Muscle of arm (tissue), 12 donors: Measurements from ENCODE around the gene CPT1C. TPM values are rescaled to one million over a fixed set of nuclear protein-coding genes. Genes with fewer than 3 reads are reported as not detected.
A peak's percentile ranks its signal among the peaks of the same experiment; 100 is the strongest.

Experiments
- DNase-seq: peaks from one replicate; pipeline ENCODE4 v3.0.0-alpha.2; 2013
- polyA plus RNA-seq, 12 donors: library from polyadenylated mRNA; unstranded; fragments of 120-200 nt; gene quantifications; one replicate each; pipeline ENCODE4 v1.2.1, GENCODE V29; 2013; ENCODE audit not compliant: insufficient read length in 12 of 12

Gene CPT1C
- polyA plus RNA-seq, 12 donors: 5.6 to 14.2 (median 9.9) TPM; not detected in 2

DNA sequence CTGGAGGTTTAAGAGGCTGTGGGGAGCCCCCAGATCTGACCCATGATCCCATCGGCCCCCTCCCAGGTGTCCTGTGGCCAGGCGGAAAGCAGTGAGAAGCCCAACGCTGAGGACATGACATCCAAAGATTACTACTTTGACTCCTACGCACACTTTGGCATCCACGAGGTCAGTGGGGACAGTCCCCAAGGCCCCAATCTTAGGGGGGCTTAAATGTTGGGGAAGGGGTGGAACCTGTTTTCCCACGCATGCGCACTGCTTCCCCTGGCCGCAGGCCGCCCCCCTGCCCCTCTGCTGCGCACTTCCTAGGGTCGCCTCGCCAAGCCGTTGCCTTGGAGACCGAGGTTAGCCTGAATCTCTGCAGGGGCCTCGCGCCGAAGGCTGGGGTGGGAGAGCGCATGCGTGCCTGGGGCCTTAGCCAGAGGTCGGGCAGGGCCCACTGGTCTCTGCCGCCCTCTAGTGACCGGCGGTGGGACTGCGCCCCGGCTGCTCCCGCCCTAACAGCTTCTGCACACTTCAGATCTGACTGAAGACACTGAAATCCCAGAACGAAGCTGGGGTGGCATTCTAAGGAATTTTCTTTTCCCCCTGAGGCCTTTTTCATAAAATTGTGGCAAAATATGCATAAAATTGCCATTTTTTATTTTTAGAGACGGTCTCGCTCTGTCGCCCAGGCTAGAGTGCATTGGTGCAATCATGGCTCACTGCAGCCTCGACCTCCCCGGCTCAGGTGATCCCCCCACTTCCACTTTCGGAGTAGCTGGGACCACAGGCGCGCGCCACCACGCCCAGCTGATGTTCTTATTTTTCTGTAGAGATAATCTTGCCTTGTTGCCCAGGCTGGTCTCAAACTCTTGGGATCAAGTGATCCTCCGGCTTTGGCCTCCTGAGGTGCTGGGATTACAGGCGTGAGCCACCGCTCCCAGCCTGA is 10.2 kb upstream of the CPT1C start:
- peak; percentile 96 for DNase-seq

DNA sequence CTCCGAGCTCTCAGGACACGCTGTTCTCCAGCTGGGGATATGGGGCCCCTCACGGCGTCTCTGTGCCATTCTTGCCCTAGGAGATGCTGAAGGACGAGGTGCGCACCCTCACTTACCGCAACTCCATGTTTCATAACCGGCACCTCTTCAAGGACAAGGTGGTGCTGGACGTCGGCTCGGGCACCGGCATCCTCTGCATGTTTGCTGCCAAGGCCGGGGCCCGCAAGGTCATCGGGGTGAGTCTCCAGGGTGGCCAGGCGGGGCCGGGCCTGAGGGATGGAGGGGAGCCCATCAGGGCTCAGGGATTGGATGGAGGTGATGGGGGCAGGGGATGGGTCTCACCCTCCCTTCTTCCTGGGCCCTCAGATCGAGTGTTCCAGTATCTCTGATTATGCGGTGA is 9.1 kb upstream of the CPT1C start:
- DNase-seq: no peak

DNA sequence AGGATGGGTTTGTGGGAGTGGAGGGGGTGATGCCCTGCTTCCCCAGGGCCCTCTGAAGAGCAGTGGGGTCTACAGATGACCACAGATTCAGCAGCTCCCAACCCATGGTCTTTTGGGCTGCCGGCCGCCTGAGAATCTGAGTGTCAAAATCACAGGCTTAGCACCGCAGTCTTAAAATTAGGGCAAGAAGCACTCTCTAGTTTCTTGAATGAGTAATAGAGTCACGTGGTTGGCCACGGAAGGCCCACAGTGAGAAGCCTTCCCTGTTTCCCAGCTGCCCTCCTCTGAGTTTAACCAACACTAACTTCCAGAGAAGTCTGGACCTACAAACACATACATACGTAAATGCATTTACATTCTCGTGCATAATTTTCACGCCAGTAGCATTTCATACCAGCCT is 8.6 kb upstream of the CPT1C start:
- DNase-seq: no peak

DNA sequence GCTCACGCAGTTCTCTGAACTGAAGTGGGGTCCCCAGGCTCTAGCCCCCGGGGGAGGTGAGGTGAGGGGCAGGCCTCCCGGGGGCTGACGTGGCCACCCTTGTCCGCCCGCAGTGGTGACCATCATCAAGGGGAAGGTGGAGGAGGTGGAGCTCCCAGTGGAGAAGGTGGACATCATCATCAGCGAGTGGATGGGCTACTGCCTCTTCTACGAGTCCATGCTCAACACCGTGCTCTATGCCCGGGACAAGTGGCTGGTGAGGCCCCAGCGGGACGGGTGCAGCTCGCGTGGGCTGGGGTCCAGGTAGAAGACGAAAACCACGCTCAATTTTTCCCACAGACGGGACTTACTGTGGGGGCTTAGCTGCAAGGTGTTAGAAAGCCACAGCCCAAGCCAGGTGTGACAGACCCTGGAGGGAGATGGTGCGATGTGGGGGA is 7.1 kb upstream of the CPT1C start:
- DNase-seq: no peak

DNA sequence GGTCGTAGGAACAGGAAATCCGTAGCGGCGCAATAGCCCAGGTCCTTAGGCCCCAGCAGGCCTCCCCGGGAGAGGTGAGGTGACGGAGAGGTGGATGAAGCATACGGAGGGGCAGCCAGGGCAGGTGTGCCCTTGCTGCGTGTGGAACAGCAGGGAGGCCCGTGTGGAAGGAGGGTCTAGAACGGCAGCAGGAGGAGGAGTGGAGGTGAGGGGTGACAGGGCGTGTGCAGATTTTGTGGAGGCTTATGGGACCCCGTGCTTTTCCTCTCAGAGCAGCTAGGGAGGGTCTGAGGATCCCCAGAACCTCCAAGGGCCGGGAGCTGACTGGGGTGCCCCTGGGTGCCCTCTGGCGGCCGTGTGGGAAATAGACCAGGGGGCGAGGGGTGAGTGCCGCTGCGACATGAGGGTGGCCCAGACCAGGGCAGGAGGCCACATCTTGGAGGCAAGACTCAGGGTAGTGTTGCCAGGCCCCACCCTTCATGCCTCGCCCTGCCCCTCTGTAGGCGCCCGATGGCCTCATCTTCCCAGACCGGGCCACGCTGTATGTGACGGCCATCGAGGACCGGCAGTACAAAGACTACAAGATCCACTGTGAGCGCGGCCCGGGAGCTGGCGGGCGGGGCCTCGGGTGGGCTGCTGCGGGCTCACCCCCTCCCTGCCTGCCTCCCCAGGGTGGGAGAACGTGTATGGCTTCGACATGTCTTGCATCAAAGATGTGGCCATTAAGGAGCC is 6.5 kb upstream of the CPT1C start:
- no peak for DNase-seq

DNA sequence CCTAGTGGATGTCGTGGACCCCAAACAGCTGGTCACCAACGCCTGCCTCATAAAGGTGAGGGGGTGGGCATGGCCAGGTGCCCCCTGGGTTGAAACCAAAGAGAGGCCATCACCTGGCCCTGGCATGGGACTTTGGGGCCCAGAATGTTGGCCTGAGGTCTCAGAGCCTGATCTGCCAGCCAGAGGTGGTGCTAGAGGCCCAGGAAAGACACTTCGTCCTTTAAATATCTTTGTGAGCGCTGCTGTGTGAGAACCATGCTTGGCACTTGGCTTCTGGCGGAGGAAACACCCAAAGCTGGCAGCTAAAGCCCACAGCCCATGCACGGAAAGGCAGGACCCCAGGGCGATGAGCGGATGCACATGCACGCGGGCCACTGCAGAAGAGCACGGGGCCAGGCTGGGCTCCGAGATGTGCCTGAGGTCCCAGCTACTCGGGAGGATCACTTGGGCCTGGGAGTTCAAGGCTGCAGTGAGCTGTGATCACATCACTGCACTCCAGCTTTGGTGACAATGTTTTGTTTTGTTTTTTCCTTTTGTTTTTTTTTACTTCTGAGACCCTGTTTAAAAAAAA is 5.8 kb upstream of the CPT1C start:
- DNase-seq: no peak

DNA sequence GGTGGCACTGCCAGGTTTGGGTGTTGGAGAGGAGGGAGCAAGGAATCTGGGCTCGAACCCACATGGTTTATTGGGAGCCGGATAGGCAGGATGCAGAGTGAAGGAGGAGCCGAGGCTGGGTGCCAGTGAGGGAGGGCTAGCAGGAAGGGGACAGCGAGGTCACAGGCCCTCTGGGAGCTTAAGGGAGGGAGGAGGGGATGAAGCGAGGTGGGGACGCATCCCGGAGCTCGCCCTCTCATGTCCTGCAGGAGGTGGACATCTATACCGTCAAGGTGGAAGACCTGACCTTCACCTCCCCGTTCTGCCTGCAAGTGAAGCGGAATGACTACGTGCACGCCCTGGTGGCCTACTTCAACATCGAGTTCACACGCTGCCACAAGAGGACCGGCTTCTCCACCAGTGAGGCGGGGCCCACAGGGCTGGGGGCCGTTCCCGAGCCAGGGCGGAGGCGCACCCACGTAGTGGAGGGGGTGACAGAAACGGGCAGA is 5.0 kb upstream of the CPT1C start:
- DNase-seq: no peak

DNA sequence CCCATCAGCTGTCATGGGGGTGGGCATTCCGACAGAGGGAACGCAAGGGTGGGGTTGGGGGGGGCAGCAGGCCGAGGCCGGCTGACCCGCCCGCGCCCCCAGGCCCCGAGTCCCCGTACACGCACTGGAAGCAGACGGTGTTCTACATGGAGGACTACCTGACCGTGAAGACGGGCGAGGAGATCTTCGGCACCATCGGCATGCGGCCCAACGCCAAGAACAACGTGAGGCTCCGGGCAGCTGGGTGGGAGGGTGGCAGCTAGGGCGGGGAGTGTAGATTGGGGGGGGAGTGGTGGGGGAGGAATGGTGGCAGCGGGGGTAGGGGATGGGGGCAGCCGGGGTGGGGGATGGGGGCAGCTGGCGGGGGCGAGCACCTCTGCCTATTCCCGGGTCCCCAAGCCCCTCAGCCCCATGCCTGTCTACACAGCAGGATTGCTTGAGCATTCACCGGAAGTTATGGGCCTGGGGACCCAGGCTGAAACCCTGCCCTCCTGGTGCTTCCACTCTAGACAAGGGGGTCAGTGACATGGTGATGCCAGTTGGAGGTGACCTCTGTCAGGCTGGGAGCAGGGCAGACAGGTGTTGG is 4.3 kb upstream of the CPT1C start:
- DNase-seq: no peak

DNA sequence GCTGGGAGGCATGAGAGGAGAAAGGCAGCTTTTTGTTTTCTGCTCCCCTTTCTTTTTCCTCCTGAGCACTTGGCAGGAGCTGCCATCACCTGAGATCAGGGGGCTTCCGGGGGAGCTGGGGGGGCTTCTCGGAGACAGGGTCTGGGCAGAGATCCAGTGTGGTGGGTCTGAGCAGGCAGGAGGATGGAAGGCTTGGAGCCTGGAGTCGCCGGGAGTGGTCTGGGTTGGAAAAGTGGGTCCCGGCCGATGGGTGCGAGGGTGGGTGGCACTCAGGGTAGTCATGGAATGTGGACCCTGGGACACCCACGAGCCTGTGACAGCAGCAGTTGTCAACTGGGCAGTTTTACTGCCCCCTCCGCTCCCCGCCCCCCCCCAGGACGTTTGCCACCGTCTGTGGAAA is 3.8 kb upstream of the CPT1C start:
- DNase-seq: no peak

DNA sequence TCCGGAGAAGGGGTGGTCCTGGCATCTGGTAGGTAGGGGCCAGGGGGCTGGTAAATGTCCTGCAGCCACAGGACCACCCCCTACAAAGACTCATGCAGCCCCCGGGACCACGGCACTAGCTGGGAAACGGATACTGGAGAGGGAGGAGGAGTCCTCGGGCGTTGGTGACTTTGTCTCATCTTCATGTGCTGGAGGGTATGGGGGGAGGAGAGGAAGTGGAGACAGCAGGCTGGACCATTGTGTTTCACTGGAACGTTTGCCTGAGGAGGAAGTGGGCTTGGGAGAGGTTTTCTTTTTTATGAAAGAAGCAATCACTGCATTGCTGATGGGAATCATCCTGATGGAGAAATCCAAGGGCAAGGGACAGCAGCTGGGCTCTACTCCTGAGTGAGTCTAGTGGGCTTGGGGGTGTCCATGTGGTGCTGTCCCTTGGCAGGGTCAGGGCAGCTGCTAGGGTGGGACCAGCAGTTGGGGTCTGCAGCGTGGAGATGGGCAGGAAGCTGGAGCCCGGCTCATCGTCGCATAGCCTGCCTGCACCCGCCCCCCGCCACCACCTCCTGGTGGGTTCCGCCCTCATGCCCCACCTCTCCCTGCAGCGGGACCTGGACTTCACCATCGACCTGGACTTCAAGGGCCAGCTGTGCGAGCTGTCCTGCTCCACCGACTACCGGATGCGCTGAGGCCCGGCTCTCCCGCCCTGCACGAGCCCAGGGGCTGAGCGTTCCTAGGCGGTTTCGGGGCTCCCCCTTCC is 3.2 kb upstream of the CPT1C start:
- DNase-seq: no peak

DNA sequence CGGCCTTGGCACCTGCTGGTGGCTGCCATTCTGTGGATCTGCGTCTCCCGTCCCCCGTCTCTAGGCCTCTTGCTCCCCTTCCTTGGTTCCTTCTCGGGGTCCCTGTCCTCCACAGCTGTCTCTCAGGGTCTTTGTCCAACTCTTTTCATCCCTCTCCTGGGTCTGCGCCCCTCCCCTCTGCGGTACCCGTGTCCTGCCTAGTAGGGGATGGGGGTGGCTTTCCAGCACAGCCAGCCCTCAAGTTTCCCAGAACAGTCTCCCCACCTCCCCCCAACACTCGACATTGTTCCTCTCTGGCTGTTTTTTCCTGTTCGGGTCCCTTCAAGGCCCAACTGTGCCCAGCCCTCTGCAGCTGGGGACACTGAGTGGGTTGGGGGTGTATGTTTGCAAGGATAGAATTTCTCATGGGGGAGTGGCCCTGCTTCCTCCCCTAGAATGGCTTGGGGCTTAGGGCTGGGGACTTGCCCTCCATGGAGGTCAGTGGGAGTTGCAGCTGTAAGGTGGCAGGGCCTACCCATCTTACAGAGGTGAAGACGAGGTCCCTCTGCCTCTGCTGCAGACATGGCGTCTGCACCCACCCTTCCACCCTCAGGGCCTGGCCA is 2.3 kb upstream of the CPT1C start:
- no peak for DNase-seq

DNA sequence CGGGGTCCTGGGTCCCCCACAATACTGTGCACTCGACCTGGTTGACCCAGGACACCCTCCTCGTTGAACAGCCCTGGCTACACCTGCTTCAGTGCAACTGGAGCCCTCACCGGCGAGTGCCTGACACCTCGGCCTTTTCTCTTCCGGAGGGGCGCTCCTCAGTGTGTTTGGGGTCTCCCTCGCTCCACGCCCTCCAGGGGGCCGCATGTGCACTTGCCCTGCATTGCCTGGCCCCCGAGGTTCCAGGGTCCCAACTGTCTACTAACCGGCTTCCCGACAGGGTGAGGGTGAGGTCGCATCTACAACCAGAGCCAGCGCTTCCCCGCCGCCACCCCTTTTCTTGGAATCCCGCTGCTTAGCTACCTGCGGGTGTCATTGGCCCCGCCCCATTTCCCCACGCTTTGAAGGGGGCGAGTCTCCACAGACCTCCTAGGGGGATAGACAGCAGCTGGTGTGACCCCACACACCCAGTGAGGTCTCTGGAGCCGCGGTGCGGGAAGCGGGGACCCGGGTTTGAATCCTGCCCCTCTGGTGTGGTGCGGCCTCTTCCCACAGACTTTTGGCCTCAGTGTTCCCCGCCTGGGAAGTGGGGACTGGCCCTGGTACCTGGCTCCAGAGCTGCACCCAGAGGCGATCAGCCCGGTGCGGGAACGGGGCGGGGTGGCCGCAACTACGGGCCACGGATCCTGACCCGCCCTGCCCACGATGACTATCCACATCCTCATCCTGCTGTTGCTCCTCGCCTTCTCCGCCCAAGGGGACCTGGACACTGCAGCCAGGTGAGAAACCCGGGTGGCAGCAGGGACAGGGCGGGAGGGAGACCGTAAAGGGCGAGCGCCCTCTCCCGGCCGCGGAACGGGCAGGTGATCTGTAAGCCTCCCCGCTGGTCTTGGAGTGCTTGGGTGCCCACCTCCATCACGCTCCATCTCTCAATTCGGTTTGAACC is 1.5 kb upstream of the CPT1C start, which contains the start of gene ADM5:
Gene ADM5, plus strand, starts transcription at position 462 of the 946 bp plus-strand sequence. Its CDS starts 244 bp downstream, at position 706.
- no peak for DNase-seq

DNA sequence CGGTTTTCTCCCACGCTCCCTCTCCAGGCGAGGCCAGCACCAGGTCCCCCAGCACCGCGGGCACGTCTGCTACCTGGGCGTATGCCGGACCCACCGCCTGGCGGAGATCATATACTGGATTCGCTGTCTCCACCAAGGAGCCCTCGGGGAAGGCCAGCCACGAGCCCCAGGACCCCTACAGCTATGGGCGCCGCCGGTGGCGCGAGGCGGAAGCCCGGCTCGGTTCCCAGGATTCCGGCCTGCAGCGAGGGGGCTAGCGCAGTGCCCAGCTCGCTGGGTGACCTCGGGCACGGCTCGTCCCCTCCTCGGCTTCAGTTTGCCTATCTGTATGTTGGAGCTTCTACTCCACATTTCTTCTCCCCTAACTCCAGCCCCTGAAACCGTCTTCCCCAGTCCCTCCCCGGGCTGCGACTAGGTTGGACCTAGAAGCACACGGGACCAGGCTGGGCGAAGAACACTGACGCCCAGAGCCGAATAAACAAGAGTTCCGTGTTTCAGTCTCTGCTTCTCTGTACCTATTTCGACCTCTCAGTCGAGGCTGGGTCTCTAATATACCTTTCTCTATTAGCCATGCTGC is 749 bp upstream of the CPT1C start:
- DNase-seq: no peak

DNA sequence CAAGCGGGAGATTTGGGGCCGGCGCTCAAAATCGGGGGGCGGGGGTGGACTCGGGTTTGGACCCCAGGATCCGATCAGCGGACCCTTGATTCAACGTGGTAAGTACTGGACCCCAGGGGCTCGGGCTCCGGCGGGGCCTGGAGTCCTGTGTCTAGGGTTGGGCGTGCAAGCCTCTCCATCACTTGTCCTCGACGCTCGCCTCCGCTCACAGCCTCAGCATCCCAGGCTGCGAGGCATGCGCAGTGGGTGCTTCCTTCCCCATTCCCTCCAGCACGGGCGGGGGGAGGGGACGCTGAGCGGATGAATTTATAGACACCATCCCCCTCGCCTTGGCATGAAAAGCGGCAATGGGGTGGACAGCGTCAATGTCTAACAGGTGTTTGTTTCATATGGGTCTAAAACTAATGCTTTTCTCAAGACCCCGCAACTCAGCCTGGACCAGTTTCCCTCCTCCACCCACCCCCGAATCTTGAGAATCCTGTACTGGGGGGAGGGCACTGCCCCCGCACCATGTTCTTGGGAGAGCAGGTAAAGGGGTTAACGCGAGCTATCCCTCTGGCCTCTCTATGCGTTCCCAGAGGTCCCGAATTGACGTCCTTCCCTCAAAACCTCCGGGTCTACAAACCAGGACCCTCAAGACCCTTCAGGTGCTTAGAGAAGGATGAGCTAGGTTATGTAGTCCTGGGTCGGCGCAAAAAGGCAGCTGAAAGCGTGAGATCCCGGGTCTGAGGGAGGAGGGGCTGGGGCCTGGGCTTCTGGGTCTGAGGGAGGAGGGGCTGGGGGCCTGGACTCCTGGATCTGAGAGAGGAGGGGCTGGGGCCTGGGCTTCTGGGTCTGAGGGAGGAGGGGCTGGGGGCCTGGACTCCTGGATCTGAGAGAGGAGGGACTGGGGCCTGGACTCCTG is 579 bp downstream of the CPT1C start:
- DNase-seq: peak; percentile 77

DNA sequence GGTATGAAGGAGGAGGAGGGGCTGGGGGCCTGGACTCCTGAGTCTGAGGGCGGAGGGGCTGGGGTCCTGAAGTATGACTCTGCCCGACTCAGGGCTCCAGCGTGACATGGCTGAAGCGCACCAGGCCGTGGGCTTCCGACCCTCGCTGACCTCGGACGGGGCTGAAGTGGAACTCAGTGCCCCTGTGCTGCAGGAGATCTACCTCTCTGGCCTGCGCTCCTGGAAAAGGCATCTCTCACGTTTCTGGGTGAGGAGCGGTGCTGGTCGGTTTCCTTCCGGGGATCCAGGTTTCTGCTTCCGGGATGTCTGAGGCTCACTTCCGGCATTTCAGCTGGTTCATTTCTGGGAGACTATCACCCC is 1.2 kb downstream of the CPT1C start:
- no peak for DNase-seq

DNA sequence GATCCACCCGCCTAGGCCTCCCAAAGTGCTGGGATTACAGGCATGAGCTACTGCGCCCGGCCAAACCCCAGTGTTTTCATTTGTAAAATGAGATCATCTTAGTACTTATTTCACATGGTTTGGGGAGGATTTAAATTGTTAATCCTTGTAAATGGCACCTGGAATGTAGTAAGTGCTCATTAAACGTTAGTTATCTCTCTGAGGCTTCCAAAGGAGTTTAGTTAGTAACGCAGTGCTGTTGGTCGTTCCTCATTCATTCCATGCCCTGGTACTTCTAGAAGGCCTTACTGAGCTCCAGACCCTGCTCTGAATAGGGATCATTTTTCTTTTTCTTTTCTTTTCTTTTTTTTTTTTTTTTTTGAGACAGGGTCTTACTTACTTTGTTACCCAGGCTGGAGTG is 5.2 kb downstream of the CPT1C start:
- DNase-seq: no peak

DNA sequence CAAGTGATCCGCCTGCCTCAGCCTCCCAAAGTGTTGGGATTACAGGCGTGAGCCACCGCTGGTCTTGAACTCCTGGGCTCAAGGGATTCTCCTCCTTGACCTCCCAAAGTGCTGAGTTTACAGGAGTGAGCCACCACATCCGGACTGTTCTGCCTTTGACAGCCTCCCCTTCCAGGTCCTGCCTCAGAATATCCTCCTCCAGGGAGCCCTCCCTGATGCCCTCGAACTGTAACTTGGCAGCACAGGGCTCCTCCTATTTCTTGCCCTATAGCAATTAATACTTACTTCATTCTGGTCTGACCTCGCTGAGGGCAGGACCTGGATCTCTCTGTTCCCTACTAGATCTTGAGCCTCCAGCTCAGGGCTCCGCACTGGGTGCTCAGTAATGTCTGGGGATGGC is 5.9 kb downstream of the CPT1C start:
- no peak for DNase-seq

DNA sequence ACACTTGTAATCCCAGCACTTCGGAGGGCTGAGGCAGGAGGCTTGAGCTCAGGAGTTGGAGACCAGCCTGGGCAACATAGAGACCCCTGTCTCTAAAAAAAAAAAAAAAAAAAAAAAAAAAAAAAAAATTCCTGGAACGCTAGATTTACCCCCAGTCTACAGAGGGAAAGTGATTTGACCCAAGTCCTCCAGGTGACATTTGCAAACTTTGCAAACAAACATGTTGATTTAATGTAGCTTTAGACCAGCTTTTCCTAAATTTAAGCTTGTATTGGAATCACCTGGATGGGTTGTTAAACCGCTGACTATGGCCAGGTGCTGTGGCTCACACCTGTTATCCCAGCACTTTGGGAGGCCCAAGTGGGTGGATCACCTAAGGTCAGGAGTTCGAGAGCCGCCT is 8.4 kb downstream of the CPT1C start:
- DNase-seq: no peak
